ENCODE measurements around the gene CARMIL1.

GRCh38 chr6:25431306-25431974 lies 152.3 kb downstream of the CARMIL1 start:
- no peak for TF ChIP-seq ZFP30 (CRISPR knock-in tag; IDR thresholded peaks at IDR 0.05)
- TF ChIP-seq, protein P1, sequence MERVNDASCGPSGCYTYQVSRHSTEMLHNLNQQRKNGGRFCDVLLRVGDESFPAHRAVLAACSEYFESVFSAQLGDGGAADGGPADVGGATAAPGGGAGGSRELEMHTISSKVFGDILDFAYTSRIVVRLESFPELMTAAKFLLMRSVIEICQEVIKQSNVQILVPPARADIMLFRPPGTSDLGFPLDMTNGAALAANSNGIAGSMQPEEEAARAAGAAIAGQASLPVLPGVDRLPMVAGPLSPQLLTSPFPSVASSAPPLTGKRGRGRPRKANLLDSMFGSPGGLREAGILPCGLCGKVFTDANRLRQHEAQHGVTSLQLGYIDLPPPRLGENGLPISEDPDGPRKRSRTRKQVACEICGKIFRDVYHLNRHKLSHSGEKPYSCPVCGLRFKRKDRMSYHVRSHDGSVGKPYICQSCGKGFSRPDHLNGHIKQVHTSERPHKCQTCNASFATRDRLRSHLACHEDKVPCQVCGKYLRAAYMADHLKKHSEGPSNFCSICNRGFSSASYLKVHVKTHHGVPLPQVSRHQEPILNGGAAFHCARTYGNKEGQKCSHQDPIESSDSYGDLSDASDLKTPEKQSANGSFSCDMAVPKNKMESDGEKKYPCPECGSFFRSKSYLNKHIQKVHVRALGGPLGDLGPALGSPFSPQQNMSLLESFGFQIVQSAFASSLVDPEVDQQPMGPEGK (CRISPR knock-in tag; IDR thresholded peaks at IDR 0.05; ENCODE audit: borderline replicate concordance), result no peak
- no peak for TF ChIP-seq ZNF565 (CRISPR knock-in tag; conservative IDR thresholded peaks at IDR 0.05; ENCODE audit: low read depth)
- TF ChIP-seq TCF4 (CRISPR knock-in tag; IDR thresholded peaks at IDR 0.05; ENCODE audit: borderline replicate concordance), result no peak
- no peak for TF ChIP-seq ZFP3 (CRISPR knock-in tag; IDR thresholded peaks at IDR 0.05)
- no peak for TF ChIP-seq ARNTL (CRISPR knock-in tag; IDR thresholded peaks at IDR 0.05; ENCODE audit: borderline replicate concordance, low read depth)
- TF ChIP-seq SNAI2 (CRISPR knock-in tag; IDR thresholded peaks at IDR 0.05), result no peak
- TF ChIP-seq OSR1 (CRISPR knock-in tag; IDR thresholded peaks at IDR 0.05), result no peak
- no peak for TF ChIP-seq ISL1 (CRISPR knock-in tag; IDR thresholded peaks at IDR 0.05)
